Testis (tissue), 3 donors: ENCODE data around the gene LRP8. TPM values are rescaled to one million over a fixed set of nuclear protein-coding genes. Genes with fewer than 3 reads are reported as not detected.

ENCODE experiments used
- DNase-seq: peaks from one replicate; pipeline ENCODE4 v3.0.0-alpha.2; 2019
- H3K27ac ChIP-seq, 2 donors: fragments of 200-600 bp; sonication (generic); one replicate each; pipeline ENCODE4 v1.5.1; 2019
- H3K27me3 ChIP-seq: fragments of 200-600 bp; sonication (generic); one replicate; pipeline ENCODE4 v1.5.1; 2019
- H3K36me3 ChIP-seq: fragments of 200-600 bp; sonication (generic); one replicate; pipeline ENCODE4 v1.5.1; 2017; ENCODE audit warnings: low read depth; ENCODE audit errors: missing control alignments
- H3K4me1 ChIP-seq: fragments of 200-600 bp; sonication (generic); one replicate; pipeline ENCODE4 v1.5.1; 2019
- H3K4me3 ChIP-seq, 2 donors: fragments of 200-600 bp; sonication (generic); one replicate each; pipeline ENCODE4 v1.5.1; 2017 to 2019
- H3K9me3 ChIP-seq: fragments of 200-600 bp; sonication (generic); one replicate; pipeline ENCODE4 v1.5.1; 2017
- POLR2A ChIP-seq: fragments of 450-650 bp; IDR thresholded peaks from one replicate; pipeline ENCODE4 v1.6.1; 2017; ENCODE audit warnings: antibody characterized with exemption, mild to moderate bottlenecking, moderate library complexity
- WGBS, 2 donors: methylation state at CpG; one replicate each; pipeline ENCODE4 v1.1.5; 2018; 5-methylcytosine and 5-hydroxymethylcytosine counted together
- intact Hi-C: fragments of 100-400 bp; cut with DNase I; formaldehyde crosslinking; loops from one replicate; pipeline ENCODE4 v1.15.1; 2023; ENCODE audit warnings: low total_unique reads
- polyA plus RNA-seq: library from polyadenylated mRNA; stranded (reverse); fragments of 350-450 nt; fragmentation: Illumina TruSeq; extraction: RNeasy Lipid Tissue Mini Kit (QIAGEN cat#74804); gene quantifications from one replicate; pipeline ENCODE4 v1.2.3, GENCODE V29; 2014; ENCODE audit warnings: low read depth, low replicate concordance; ENCODE audit not compliant: insufficient read depth
- total RNA-seq, 2 donors: library from RNA; depleted of rRNA; stranded (reverse); fragments of >200 nt; gene quantifications; one replicate each; pipeline ENCODE4 v1.2.3, GENCODE V29; 2016
- TF ChIP-seq, protein P1 (sequence below), 3 experiments: fragments of 450-650 bp in 2 of 3; fragments of 200-600 bp in 1 of 3; sonication (generic) in 1 of 3; IDR thresholded peaks; one replicate each; pipeline ENCODE4 v1.5.1; 2016 to 2019; ENCODE audit warnings: antibody characterized with exemption in 3 of 3, mild to moderate bottlenecking in 2 of 3, moderate library complexity in 1 of 3

LRP8 gene
- total and polyA plus RNA-seq, 3 donors from 2014 or later, result 64.3 to 253 (median 223) TPM

DNA sequence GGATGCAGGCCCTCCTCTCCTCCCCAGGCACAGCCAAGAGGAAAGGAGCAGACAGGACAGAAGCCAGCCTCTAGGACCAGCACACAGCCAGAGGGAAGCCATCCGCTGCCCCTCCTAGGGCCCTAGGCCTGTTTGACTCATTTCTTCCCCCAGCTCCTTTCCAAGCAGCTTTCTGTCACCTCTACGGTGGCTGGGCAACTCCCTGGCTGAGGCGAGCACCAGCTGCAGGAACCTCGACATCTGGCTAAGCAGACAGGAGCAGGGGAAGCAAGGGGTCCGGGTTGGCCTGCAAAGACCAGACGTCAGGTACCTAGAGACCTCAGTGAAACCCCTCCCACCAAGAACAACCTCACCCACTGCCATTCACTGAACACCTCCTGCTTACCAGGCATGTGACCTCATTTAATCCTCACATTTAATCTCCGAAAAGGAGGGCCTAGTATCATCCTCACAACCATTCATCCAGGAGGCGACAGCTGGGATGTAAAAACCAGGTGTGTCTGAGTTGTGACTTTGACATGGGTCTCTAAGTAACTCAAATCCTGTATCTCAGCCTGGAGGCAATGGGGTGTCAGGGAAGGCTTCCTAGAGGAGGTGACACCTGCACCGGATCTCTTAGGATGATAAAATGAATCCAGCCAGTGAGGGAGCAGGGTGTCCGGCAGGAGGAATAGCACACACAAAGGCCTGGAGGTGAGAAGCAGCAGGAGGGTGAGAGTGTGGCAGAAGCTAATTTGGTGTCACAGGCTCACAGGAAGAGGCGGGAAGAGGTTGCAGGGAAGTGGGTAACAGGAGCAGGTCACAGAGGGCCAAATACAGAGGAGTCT is 5.9 kb downstream of the LRP8 start:
- no peak overlapping the region for H3K4me3 ChIP-seq
- TF ChIP-seq, protein P1, sequence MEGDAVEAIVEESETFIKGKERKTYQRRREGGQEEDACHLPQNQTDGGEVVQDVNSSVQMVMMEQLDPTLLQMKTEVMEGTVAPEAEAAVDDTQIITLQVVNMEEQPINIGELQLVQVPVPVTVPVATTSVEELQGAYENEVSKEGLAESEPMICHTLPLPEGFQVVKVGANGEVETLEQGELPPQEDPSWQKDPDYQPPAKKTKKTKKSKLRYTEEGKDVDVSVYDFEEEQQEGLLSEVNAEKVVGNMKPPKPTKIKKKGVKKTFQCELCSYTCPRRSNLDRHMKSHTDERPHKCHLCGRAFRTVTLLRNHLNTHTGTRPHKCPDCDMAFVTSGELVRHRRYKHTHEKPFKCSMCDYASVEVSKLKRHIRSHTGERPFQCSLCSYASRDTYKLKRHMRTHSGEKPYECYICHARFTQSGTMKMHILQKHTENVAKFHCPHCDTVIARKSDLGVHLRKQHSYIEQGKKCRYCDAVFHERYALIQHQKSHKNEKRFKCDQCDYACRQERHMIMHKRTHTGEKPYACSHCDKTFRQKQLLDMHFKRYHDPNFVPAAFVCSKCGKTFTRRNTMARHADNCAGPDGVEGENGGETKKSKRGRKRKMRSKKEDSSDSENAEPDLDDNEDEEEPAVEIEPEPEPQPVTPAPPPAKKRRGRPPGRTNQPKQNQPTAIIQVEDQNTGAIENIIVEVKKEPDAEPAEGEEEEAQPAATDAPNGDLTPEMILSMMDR (IDR thresholded peaks at IDR 0.05), result no peak
- no peak for TF ChIP-seq POLR2A
- DNase-seq, result no peak
- H3K27me3 ChIP-seq, result no peaks in the 10 kb centered on the region
- H3K4me1 ChIP-seq, result peaks cover 46% of the 10 kb centered on the region
- H3K9me3 ChIP-seq, result no peaks in the 10 kb centered on the region
- intact Hi-C loops, result no loop called here
- WGBS, 2 donors, result 79 to 83% methylated on average over 11 of the region's 11 CpGs
- H3K27ac ChIP-seq, result no peak overlapping the region
- no peaks in the 10 kb centered on the region for H3K36me3 ChIP-seq

DNA sequence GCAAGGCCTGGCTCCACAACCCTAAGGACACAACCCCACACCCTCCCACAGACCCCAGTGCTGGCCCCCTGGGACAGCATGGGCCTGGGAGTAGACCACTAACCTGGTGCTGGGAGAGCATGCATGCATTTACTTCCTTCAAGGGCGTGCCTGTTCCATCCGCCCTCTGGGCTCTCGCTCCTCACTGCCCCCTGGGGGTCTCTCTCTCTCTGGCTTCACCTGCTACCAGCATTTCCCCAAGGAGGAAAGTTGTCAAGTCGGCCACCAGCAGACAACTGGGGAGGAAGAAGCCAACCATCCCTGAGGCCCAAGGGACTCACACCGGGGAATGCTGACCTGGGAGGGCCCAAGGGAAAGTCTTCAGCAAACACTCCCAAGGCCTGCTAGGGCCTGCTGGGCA is 6.5 kb downstream of the LRP8 start:
- Histone ChIP-seq H3K36me3 (no peaks in the 10 kb centered on the region), H3K9me3 (no peaks in the 10 kb centered on the region), H3K27me3 (no peaks in the 10 kb centered on the region), H3K4me3 (no peak overlapping the region), H3K4me1 (peaks cover 52% of the 10 kb centered on the region), H3K27ac (no peak overlapping the region)
- TF ChIP-seq, protein P1 (IDR thresholded peaks at IDR 0.05), result no peak
- no peak for TF ChIP-seq POLR2A
- intact Hi-C loops, result no loop called here
- DNase-seq, result no peak
- WGBS, 2 donors, result 86 to 100% methylated on average over 1 to 5 of the region's 5 CpGs

DNA sequence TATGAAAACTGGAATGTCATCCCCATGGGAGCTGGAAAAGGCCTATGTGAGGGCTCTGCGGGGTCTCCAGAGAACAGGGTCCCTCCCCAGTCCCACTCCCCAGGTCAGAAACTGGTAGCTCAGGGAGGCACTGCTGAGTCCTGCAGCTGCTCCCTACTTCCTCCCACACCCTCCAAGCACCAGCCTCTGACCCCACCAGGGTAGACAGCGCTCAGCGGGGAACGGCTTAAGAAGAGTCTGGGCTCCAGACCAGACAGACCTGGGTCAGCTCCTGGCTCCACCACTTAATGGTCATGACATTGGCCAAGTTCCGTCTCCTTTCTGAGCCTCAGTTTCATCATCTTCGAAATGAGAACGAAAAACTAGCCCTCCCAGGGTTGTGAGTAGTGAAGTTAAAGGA is 7.2 kb downstream of the LRP8 start:
- no peak overlapping the region for H3K27ac ChIP-seq
- TF ChIP-seq POLR2A, result no peak
- TF ChIP-seq, protein P1 (IDR thresholded peaks at IDR 0.05), result no peak
- no peak overlapping the region for H3K4me3 ChIP-seq
- intact Hi-C loops, result no loop called here
- H3K4me1 ChIP-seq, result peaks cover 57% of the 10 kb centered on the region
- no peaks in the 10 kb centered on the region for H3K9me3 ChIP-seq
- DNase-seq, result no peak
- WGBS, 2 donors, result 92 to 98% methylated on average over 7 of the region's 7 CpGs
- H3K36me3 ChIP-seq, result no peaks in the 10 kb centered on the region
- H3K27me3 ChIP-seq, result no peaks in the 10 kb centered on the region

DNA sequence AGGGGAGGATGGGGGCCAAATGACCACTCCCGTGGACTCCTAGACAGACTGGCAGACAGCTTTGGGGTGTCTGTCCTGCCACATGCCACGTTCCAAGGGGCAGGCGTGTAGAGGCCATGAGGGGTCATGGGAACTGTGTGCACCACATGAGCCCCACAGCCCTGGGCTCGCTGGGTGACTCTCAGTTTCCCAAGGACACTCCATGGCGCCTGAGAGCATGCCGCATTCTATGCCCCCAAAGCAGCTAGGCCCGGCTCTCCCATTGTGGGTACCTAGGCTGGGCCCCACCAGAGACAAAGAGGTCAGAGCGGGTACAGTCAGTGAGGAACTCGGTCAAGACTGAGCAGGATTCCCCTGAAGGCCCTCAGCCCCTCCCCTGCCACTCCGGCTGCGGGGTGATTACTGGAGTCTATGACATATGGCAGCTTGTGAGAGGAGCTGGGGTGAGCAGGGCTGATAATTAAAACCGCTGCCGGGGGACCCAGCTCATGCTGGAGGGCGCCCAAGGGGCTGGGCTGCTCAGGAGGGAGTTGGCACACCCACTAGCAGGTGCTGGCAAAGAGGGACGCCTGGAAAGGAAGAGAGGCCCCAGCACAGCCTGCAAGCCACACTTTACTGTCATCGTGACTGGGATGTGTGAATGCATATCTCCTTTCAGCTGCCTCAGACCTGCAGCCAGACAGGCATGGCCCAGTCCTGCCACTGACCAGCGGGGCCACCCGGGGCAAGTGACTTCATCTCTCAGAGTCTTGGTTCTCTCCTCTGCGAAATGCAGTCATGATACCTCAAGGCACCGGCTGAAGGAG is 8.4 kb downstream of the LRP8 start:
- no peaks in the 10 kb centered on the region for H3K27me3 ChIP-seq
- DNase-seq, result no peak
- TF ChIP-seq, protein P1 (IDR thresholded peaks at IDR 0.05), result no peak
- no peak for TF ChIP-seq POLR2A
- no peaks in the 10 kb centered on the region for H3K36me3 ChIP-seq
- intact Hi-C loops, result no loop called here
- H3K4me3 ChIP-seq, result no peak overlapping the region
- no peaks in the 10 kb centered on the region for H3K9me3 ChIP-seq
- 75 to 94% methylated on average over 15 to 20 of the region's 20 CpGs for WGBS, 2 donors
- peaks cover 52% of the 10 kb centered on the region for H3K4me1 ChIP-seq
- H3K27ac ChIP-seq, result no peak overlapping the region
